ENCODE measurements around the gene ASPN.
"Not testable (repeated sequence)": the region's sequence is repeated elsewhere in the genome, so short reads cannot be mapped to it uniquely, and the experiment has no call there.

Gene ASPN

DNA sequence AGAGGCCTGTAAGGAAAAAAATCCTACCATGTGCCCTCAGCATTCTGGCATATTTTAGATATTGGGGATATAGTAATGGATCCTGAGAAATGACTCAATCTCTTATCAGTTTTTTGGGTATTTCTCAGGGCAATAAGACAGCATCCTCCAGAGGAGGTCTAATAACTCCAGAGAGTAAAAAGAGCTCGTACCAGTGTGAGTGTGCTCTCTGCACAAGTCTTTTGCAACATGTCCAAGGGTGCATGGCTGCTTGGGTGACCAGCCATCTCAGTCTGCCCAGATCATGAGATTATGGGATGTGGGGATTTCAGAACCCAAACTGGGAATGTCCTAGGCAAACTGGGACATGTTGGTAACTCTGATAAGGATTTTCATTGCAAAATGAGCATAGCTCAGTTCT, 15.3 kb downstream of the ASPN start:
- DNase-seq, result no peak

DNA sequence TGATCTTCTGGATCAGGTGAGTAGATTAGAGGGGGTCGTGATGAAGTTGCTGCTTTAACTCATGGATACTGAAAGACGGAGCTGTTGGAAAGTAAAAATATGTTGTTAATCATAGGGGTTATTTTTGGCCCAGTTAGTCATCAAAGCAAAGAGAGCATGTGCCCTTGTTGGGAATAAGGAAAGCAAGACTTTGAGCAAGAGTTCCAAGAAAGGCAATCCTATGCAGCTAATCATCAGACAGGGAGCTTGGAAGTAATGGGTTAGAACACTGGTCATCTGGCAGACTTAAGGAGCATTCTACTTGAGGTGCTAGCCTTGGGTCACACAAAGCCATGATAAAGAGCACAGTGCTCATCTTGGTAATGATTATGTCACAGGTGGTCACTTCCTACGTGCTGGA, 18.3 kb downstream of the ASPN start:
- no peak for DNase-seq

DNA sequence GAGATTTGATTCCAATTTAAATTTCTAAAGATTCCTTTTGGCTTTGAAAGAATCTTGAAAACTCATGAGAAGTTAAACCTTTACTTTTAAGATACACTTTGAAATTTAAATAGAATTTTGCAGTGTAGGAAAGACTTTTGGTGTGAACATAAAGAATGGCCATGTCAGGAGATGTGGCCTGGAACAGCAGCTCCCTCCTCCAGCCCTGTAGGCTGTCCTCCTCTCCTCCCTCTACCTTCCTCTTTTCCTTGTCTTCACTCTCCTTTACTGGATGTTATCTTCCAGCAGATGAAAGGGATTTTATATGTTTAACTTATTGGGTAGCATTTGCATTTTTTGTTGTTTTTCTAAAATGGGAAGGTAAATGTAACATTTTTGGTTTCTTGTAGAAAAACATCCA, 18.9 kb downstream of the ASPN start:
- no peak for DNase-seq

DNA sequence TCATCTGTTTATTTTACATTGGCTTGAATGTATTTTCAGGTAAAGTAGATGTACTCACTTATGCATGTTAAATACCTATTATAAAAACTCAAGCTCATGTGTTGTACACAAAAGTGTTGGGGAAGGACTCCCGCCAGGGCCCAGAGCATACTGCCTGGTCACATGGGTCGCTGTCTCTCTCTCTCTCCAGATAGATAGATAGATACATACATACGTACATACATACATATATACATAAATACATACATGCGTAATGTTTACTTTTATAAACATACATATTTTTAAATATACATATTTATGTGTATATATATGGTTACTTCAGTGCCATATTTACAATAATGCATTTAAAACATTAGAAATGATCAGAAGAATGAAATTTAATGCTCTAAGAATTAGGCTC, 24.7 kb downstream of the ASPN start:
- no peak for DNase-seq

DNA sequence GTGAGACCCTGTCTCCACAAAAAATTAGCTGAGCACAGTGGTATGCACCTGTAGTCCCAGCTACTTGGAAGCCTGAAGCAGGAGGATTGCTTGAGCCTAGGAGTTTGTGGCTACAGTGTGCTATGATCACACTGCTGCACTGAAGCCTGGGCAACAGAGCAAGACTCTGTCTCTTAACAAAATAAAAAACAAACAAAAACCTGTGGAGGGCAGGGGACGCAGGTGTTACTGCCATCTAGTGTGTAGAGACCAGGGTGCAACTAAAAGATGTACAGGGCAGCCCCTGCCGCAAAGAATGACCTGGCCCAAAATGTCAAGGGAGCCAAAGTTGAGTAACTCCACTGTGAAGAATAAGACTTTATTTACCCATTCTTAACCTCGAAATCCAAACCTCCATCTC, 27.1 kb downstream of the ASPN start:
- DNase-seq, result no peak

DNA sequence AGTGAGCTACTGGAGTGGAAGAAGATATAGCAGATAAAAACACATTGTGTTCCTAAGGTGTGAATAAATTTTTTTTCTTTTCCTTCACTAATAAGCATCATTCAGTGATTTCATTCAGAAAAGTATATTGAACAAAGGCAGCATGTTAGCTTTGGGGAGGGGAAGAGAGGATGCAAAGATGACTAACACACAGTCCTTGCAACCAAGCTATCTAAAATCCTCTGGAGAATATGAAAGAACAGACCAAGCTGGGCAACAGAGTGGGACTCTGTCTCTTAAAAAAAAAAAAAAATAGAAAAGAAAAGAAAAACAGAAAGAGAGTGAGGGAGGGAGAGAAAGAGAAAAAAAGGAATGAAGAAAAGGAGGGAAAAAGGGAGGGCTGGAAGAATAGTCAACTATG, 35.8 kb downstream of the ASPN start:
- DNase-seq, result no peak

DNA sequence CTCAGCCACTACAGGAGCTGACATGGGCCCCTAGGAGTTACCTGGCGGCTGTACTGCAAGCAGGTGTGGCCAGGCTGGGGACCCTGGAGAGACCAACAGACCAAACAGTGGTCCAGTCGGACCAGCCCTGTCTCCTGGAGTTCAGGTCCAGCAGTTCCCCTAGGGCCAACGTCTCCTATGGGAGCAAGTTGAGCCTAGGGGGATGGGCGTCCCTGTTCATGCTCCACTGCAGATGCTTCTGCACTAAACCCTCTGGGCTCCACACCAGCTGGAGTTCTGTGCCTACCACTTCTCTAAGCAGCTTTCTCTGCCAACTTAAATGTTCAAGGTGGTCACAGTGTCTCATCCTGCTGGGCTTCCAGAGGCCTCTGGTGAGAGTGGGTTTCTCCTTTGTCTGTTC, 37.5 kb downstream of the ASPN start:
- no peak for DNase-seq

DNA sequence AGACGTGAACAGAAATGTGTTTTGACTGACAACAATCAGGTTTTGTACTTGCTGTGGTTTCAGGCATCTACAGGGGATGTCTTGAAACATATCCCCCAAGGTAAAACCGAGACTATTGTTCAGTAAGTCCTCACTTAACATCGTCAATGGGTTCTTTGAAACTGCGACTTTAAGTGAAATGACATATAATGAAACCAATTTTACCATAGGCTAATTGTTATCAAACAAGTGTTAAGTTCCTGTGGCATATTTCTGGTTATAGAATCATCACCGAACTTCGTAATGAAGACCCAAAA, 41.6 kb downstream of the ASPN start:
- DNase-seq, result no peak

DNA sequence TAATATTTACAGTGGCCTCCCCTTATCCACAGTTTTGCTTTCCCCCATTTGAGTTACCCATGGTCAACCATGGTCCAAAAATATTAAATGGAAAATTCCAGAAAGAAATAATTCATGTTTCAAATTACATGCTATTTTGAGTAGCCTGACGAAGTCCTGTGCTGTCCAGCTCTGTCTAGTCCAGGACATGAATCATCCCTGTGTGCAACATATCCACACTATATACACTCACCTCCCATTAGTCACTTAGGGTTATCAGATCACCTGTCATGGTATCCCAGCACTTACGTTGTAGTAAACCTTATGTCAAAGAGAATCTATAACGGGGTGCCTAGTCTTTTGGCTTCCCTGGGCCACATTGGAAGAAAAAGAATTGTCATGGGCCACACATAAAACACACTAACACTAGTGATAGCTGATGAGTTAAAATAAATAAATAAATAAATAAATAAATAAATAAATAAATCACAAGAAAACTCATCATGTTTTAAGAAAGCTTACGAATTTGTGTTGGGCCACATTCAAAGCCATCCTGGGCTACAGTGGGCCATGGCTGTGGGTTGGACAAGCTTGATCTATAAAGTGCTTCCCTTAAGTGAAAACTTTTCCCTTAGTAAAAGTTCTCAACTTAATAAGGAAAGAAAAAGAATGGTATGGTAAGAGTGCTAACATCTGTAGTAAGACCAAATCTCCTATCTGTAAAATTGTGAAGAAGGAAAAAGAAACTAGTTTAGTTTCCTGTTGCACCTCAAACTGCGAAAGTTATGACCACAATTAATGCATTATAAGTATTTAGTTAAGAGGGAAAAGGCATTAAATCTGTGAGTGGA, 42.2 kb downstream of the ASPN start:
- no peak for DNase-seq

DNA sequence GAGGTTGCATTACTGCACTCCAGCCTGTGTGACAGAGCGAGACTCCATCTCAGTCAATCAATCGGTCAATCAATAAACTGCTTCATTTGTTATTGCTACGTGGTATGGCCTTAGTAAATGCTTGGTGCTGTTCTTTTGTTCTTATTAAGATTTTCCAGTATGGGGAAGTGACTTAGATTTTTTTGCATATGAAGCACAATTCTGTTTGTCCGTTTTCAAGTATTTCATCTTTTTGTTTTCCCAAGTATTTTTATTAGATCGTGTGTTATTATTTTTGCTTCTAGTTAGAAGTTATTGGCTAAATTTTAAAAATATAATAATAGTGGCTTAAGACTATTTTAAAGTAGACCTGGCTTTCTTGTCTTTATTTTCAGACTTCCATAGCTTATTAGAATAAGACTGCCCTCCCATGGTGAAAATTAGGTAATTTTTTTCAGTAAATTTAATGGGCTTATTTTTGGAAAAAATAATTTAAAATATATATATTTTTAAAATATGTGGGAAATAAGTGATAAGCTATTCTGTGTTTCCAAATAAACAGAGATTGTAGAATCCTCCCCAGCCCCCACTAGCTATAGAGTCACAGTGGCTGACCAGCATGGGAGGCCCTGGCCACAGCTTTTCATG, 43.3 kb downstream of the ASPN start:
- no peak for DNase-seq

DNA sequence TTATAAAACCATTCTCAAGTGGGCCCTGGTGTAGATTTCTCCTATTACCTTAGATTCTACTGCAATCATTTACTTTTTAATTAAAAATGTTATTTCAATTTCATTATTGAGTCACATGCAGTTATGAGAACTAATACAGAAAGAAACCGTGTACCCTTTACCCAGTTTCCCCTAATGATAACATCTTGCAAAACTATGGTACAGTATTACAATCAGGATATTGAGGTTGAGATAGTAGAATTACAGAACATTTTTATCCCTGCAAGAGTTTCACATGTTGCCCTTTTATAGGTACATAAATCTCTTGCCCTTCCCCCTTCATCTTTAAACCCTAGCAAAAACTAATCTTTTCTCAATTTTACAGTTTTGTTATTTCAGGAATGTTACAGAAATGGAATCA, 47.0 kb downstream of the ASPN start:
- no peak for DNase-seq

DNA sequence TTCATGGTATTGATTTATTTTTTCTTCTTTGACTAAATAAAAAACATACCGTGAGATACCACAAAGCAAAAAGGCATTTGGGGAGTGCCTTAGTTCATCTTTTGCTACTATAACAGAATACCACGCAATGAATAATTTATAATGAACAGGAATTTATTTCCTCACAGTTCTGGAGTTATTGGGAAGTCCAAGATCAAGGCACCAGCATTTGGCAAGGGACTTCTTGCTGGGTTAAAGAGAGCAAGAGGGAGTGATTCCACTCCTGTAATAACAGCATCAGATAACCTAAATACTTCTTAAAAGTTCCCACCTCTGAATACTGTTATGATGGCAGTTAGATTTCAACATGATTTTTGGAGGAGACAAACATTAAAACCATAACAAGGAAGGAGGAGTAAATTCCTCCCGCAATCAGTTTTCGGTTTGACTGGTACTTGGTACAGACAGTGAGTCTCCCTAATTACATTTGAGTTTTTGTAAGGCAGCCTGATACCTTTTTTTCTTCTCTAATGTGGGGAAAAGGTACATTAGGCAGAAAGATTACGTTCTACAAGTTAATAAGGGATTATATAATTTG, 49.2 kb downstream of the ASPN start:
- DNase-seq, result no peak

DNA sequence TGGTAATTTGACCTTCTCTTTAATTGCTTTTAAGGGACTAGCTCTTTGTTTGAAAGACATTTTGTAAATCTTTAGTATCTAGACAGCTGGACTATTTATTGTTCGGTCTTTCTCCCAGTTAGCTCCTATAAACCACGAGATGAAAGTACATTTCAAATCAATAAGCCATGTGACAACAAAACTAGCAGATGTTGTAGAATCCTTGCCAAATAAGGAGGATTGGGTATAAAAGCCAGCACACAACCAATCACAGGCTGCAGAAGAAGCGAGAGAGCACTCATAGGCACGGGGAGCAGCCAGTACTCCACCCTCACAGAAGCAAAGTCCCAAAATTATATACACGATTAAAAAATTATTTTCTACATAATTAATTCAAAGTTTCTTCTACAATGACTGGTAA, 50.0 kb downstream of the ASPN start:
- no peak for DNase-seq

DNA sequence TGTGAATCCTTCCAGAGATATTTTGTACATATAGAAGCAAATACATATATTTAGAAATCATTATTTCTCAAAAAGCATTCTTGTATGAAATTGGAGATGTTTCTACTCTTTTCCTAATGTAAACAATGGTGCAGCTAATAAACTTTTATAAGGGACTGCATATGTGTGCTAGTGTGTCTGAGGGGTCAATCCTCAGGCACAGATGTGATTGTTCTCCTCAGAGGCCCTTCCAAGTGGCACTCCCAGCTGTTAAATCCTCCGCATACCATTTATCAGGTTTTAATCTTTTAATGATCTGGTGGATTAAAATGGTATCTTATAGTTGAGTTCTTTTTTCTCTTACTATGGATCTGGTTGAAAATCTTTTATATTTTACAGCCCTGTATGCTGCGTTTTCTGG, 52.5 kb downstream of the ASPN start:
- no peak for DNase-seq

DNA sequence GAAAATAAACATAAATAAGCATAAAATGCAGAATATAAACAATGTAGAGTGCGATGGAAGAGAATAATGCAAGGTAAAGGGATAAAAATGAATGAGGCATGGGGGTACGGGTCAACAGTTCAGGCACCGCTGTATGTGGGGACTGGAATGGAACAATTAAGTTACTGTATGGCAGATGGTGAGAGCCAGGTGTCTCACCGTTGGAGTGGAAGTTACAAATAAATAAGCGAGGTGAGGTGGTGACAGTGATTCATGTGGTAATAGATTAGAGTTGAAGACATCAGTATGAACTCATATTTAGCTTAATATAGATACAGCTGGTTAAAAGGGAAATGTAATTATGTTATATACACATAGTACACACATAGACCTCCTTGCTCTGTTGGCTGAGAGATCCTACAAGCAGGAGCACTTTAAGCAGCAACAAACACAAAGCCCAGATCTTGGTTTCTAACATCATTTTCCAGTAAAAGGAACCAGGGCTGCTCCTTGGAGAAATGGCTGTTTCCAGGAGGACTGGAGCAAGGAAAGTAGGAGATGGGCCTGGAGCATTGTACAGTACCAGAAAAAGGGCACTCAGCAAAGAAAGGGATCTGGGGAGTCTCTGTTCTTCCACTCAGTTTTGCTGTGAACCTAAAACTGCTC, 55.7 kb downstream of the ASPN start:
- no peak for DNase-seq

DNA sequence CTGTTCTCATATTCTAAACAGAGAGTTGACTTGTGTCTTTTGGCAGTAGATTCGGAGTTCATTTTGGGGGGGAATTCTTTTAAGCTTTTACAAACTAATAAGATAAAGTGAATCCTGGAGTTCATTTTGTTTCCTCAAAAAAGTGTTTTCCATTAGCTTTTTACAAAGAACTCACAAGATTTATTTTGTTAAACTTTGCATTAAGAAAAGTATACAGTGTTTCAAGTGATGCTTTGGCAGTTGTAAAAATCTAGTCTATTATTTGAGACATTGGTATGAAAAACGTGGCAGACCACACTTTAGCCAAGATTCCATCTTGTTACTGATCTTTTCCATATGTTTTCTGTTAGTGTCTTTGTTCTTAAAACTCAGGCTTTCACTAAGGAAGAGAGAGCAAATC, 56.8 kb downstream of the ASPN start:
- no peak for DNase-seq

DNA sequence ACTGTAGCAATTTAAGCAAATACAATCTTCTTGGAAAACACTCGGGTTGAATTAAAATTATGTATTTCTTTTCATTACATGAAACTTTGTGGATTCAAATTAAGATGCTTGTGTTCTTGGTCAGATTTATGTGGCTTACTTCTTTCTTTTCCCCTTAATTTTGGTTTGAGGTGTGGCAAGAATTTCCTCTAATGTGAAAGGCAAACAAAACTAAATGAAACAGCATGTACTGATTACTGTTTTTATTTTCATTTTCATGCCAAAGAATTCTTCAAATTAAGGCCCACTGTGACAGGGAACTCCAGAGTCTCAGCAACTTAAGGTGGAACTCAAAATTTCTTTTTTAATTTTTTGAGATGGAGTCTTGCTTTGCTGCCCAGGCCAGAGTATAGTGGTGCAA, 58.0 kb downstream of the ASPN start, which contains the start of gene OMD:
TSS of gene OMD (minus strand) at position 132 of the 400 bp plus-strand sequence. CDS start 6,913 bp downstream, outside the sequence.
- DNase-seq, result no peak

DNA sequence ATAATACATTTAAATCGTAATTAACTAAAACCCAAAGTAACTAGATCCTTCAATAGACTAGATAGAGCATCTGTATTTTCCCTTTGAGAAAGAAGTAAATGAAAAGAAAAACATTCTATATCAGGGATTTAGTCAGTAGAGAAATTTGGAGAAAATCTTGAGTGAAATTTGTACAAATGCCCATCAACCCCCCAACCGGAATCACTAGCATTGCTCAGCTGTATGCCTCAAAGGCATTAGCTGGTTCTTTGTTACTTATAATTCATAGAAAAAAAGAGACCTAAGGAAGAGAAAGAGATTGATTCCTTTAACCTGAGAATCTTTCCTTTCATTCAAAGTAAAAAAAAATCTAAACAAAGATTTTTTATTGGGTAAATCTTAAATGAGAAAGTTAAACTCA, 58.7 kb downstream of the ASPN start:
- no peak for DNase-seq

DNA sequence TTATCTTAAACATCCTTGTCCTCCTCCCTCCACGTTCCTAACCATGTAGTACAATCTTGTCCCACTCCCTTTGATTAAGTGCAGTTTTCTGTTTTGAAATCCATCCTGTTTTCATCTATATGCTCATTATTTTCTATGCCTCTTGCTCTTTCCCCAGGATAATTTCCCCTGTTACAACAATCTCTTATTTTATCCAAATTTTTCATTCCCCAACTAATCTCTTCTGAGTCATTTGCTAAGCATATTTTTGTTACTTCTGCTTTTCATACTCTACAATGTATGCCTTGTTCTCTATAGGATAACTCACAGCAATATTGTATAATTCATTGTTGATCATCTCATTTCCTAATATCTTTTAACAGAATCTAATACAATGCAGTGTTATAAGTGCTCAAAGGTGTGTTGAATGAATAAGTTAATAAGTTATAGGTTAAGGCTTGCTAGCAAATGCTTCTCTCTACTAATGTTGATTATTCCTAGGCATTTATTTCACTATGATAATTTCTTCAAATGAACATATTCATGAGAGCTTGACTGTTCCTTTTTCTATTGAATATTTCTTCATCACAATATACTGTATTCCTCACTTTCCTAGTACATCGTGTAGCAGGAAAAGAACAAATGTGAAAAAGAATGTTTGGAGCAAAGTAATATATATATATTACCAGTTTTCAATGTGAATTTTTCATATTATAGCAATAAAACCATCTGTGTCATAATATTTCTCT, 59.5 kb downstream of the ASPN start:
- DNase-seq, result no peak

DNA sequence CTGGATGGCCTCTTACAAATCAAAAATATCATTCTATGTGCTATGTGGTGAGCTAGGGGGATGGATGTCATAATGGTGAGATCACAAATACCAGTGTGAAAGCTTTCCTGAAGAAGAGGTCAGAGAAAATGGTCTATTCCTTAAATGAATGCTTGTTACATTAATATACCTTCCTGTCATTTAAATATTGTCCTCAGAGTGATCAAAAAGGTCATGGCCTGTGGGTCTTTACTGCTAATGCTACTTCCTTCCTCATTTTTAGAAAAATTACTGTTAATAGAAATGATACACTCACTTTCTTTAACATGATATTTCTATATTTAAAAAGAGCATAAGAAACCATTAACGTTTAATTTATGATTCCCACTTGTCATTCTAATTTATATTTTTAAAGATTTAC, 67.7 kb downstream of the ASPN start:
- no peak for DNase-seq

DNA sequence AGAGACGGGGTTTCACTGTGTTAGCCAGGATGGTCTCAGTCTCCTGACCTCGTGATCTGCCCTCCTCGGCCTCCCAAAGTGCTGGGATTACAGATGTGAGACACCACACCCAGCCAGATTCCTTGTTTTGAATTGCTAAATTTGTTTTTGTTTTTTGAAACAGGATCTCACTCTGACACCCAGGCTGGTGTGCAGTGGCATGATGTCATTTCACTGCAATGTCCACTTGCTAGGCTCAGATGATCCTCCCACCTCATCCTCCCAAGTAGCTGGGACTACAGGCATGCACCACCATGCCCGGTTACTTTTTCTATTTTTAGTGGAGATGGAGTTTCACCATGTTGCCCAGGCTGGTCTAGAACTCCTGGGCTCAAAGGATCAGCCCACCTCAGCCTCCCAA, 71.1 kb downstream of the ASPN start:
- not testable (repeated sequence) for DNase-seq

DNA sequence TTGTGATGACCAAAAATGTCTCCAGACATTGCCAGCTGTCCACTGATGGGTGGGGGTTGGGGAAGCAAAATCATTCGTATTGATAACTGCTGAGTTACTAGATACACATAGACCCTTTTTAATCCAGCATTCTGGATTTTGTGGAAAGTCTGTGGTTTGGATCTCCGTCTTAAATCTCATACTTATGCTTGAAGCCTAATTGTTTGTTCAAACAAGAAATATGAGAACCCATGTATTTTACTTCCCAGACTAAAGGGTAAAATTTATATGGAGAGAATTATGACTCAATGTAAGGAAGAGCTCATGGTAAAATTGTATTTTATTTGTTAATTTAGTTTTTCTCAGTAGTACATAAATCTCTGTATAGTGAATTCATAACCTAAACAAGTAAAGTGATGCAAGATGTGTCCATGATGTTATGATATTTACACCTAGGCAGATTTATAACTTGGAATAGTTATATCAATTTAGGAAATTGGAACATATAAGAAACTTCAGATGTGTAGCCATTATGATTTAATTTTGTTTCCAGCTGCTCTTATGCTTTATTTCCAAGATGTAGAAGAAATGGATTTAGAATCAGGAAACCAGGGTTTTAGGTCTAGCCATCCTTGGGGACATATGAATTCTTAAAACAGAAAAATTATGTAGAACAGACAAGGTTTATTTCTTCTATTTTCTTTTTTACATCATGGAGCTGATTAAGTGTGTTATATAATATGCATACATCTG, 73.4 kb downstream of the ASPN start:
- DNase-seq, result no peak

DNA sequence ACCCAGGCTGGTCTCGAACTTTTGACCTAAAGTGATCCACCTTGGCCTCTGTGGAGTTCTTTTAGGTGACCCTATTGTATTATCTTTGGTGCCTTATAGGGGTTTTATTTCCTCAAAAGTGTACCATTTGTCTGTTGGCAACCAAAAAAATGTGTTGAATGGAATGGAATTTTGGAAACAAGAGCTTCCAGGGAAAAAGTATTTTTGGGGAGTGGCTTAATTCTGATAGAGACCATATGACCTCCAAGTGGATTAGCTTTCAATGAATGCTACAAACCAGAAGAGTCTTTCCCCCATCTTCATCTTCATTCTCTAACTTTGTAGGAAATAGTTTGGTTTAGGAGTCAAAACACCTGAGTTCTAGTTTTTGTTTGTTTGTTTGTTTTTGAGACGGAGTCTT, 74.5 kb downstream of the ASPN start:
- no peak for DNase-seq

All from stimulated activated naive CD4-positive, alpha-beta T cell treated with Interleukin-2 at 50 U/mL for 16 hours (primary cell).